GM23248 (cell line): ENCODE data around the gene OR6K2.

Source experiments
- EZH2 ChIP-seq: fragments of 200-600 bp; sonication (generic); IDR thresholded peaks from 2 replicates; pipeline ENCODE4 v1.6.1; 2018; ENCODE audit warnings: antibody characterized with exemption, mild to moderate bottlenecking; ENCODE audit not compliant: insufficient read depth, poor library complexity, severe bottlenecking
- EZH2phosphoT487 ChIP-seq: fragments of 200-600 bp; sonication (generic); IDR thresholded peaks from 2 replicates; pipeline ENCODE4 v1.6.1; 2018; ENCODE audit warnings: antibody characterized with exemption, moderate library complexity, mild to moderate bottlenecking, low read depth; ENCODE audit not compliant: insufficient read depth

DNA sequence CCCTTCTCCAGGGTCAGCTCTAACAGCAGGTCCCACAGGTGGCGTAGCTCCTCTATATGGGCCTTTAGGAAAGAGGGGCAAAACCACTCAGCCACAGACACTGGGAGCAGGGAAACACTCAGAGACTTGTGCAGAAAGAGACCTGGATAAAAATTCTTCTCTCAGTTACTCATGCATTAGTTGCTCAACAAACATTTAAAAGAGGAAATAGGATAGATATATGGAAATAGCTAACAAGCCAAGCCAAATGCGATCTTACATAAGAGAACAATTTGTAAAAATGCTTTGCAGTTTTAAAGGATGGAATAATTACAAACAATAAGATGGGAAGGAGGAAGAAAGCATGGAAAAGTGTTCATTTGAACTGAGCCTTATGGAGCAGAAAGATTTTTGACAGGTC is 18.8 kb downstream of the OR6K2 start:
- TF ChIP-seq EZH2phosphoT487: no peak
- TF ChIP-seq EZH2: no peak
